ENCODE data around the gene GLRX5.

The GLRX5 gene

GRCh38 chr14:95537298-95538089 lies 2.6 kb downstream of the GLRX5 start:
- no peak for DNase-seq

- DNase-seq: no peak
These were observed 4.1 kb downstream of the GLRX5 start for GRCh38 chr14:95538801-95539509.

GRCh38 chr14:95540236-95540855 lies 5.5 kb downstream of the GLRX5 start:
- no peak for DNase-seq

GRCh38 chr14:95541346-95541745 lies 6.5 kb downstream of the GLRX5 start:
- DNase-seq: no peak

GRCh38 chr14:95541932-95542930 lies 7.4 kb downstream of the GLRX5 start:
- DNase-seq: no peak

GRCh38 chr14:95543021-95543420 lies 8.2 kb downstream of the GLRX5 start:
- no peak for DNase-seq

- DNase-seq: no peak
These were observed 9.7 kb downstream of the GLRX5 start for GRCh38 chr14:95544588-95544987.

- no peak for DNase-seq
These were observed 10.8 kb downstream of the GLRX5 start for GRCh38 chr14:95545515-95546168.

- DNase-seq: no peak
These were observed 12.4 kb downstream of the GLRX5 start for GRCh38 chr14:95547272-95547625.

GRCh38 chr14:95547626-95548327 lies 12.9 kb downstream of the GLRX5 start:
- no peak for DNase-seq

- DNase-seq: no peak
These were observed 13.6 kb downstream of the GLRX5 start for GRCh38 chr14:95548328-95548929.

GRCh38 chr14:95549656-95550585 lies 15.1 kb downstream of the GLRX5 start:
- no peak for DNase-seq

- DNase-seq: no peak
These were observed 16.6 kb downstream of the GLRX5 start for GRCh38 chr14:95551435-95551834.

- DNase-seq: no peak
These were observed 18.3 kb downstream of the GLRX5 start for GRCh38 chr14:95553141-95553540.

GRCh38 chr14:95555053-95555452 lies 20.2 kb downstream of the GLRX5 start:
- no peak for DNase-seq

- no peak for DNase-seq
These were observed 22.4 kb downstream of the GLRX5 start for GRCh38 chr14:95557291-95557690.

GRCh38 chr14:95557832-95558231 lies 23.0 kb downstream of the GLRX5 start:
- DNase-seq: no peak

- no peak for DNase-seq
These were observed 24.4 kb downstream of the GLRX5 start for GRCh38 chr14:95559203-95559602.

GRCh38 chr14:95561001-95561412 lies 26.2 kb downstream of the GLRX5 start:
- peak; percentile 78 to 85 for DNase-seq
